Sigmoid colon (tissue), 7 donors: ENCODE results near the gene SNUPN. TPM values are rescaled to one million over a fixed set of nuclear protein-coding genes. Genes with fewer than 3 reads are reported as not detected.

Source experiments
- DNase-seq: peaks from one replicate; pipeline ENCODE4 v3.0.0-alpha.2; 2019
- H3K27ac ChIP-seq, 4 donors: fragments of 200-600 bp; sonication (generic); one replicate each; pipeline ENCODE4 v1.5.1; 2016 to 2019; ENCODE audit warnings: mild to moderate bottlenecking in 1 of 4
- H3K27me3 ChIP-seq, 3 donors: fragments of 200-600 bp; sonication (generic); one replicate each; pipeline ENCODE4 v1.5.1; 2019; ENCODE audit warnings: mild to moderate bottlenecking in 1 of 3
- H3K36me3 ChIP-seq, 4 donors: fragments of 200-600 bp; sonication (generic); one replicate each; pipeline ENCODE4 v1.5.1; 2016 to 2019
- H3K4me1 ChIP-seq, 4 donors: fragments of 200-600 bp; sonication (generic); one replicate each; pipeline ENCODE4 v1.5.1; 2017 to 2019
- H3K4me3 ChIP-seq, 4 donors: fragments of 200-600 bp; sonication (generic); one replicate each; pipeline ENCODE4 v1.5.1; 2017 to 2019; ENCODE audit warnings: mild to moderate bottlenecking in 2 of 4, moderate library complexity in 1 of 4
- H3K9me3 ChIP-seq, 4 donors: fragments of 200-600 bp in 3 of 4; sonication (generic) in 3 of 4; one replicate each; pipeline versions ENCODE4 v1.5.1 to v1.6.1; 2013 to 2019
- CTCF ChIP-seq, 4 experiments: fragments of 450-650 bp in 3 of 4; fragments of 200-600 bp in 1 of 4; IDR thresholded peaks; one replicate each; pipeline ENCODE4 v1.5.1; 2016 to 2019; ENCODE audit warnings: antibody characterized with exemption in 4 of 4, mild to moderate bottlenecking in 3 of 4, moderate library complexity in 2 of 4
- EP300 ChIP-seq, 4 donors: sonication (generic); formaldehyde crosslinking; IDR thresholded peaks; one replicate each; pipeline ENCODE4 v1.6.1; 2017; ENCODE audit warnings: antibody characterized with exemption in 4 of 4
- POLR2A ChIP-seq, 2 donors: fragments of 450-650 bp; IDR thresholded peaks; one replicate each; pipeline ENCODE4 v1.6.1; 2016; ENCODE audit warnings: antibody characterized with exemption in 2 of 2, mild to moderate bottlenecking in 2 of 2, moderate library complexity in 2 of 2
- POLR2AphosphoS5 ChIP-seq, 4 donors: sonication (generic); formaldehyde crosslinking; IDR thresholded peaks; one replicate each; pipeline ENCODE4 v1.6.1; 2017; ENCODE audit warnings: antibody characterized with exemption in 4 of 4
- WGBS, 2 donors: extraction: QIAGEN DNeasy Blood & Tissue Kit; methylation state at CpG; one replicate each; pipeline ENCODE4 v1.1.7; 2013; 5-methylcytosine and 5-hydroxymethylcytosine counted together
- intact Hi-C: fragments of 100-400 bp; cut with DNase I; formaldehyde crosslinking; loops from one replicate; pipeline ENCODE4 v1.15.1; 2023
- polyA plus RNA-seq, 3 donors: library from polyadenylated mRNA; stranded (reverse); fragments of 200-250 nt; gene quantifications; one replicate each; pipeline ENCODE4 v1.2.3, GENCODE V29; 2013
- total RNA-seq, 4 donors: library from RNA; depleted of rRNA; stranded (reverse); fragments of >200 nt; gene quantifications; one replicate each; pipeline ENCODE4 v1.1.0, GENCODE V29; 2016
- donor health status: healthy with polysubstance abuse.
- donor health status: Bipolar disorder and iron deficiency.
- donor health status: healthy.

Gene SNUPN
- total and polyA plus RNA-seq, 7 donors, result 15.3 to 28.6 (median 21.6) TPM

DNA sequence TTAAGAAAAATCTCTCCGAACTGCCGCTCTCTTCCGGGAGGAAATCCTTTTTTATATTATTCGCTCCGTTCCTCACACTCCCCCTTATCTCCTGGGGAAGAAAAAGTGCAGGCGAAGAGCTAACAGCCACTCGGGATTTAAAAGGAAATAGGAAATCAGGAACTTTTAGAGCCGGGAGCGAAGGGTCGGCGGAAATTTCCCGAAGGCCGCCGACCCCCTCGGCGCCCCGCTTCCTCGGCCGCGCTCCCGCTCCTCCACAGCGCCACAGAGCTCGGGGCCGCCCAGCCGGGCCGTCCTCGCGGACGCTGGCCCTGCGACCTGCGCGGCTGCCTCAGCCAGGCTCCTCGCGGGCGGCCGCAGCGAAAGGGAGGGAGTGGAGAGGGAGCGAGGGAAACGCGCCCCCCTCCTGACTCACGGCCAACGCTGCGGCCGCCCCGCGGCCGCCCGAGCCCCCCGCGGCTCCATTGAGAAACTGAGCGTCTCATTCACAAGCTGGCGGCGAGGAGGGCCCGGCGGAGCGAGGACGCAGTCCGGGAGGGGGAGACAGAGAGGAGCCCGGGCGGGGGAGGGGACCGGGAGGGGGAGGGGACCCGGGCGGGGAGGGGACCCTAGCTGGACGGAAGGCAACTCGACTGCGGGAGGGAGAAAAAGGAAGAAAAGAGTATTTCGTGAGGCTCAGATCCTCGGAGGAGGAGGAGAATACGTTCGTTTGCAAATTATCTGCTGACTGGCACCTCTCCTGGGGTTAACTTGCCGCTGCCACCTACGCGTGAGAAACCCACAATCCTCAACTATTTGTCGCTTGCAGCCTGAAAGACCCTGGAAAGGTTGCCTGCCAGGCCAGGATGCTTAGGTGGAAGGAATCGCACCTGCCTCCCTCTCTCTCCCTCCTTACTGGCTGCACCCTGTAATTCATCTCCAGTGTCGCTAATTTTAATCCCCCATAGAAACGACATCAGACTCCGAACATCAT, 46.3 kb downstream of the SNUPN start, which contains the start of gene PTPN9:
Gene PTPN9, minus strand, starts transcription at position 368 of the 973 bp plus-strand sequence. CDS start 539 bp downstream, outside the sequence.
- intact Hi-C loops, result loop anchor here (2.0 to 10.0 kb wide), 3 partner anchors 46 to 214 kb away; partner anchors contain the start of genes MAN2C1, SIN3A and SNUPN
- TF ChIP-seq CTCF (IDR thresholded peaks at IDR 0.05), result peak in 2 of 4 experiments; percentile 16 to 64
- TF ChIP-seq POLR2A (IDR thresholded peaks at IDR 0.05), result peak in 1 of 2 donors; percentile 13
- TF ChIP-seq EP300 (IDR thresholded peaks at IDR 0.05), result no peak
- peak; percentile 9 to 69 (median 49) for TF ChIP-seq POLR2AphosphoS5 (IDR thresholded peaks at IDR 0.05)
- 1% methylated on average over 78 of the region's 78 CpGs for WGBS, 2 donors
- Histone ChIP-seq H3K4me1 (peaks cover 0 to 29% (median 23%) of the 10 kb centered on the region in 4 donors), H3K27ac (peak within 1 kb of the TSS; percentile 89 to 92 (median 92)), H3K4me3 (peak within 1 kb of the TSS; percentile 59 to 99 (median 94)), H3K9me3 (no peaks in the 10 kb centered on the region), H3K27me3 (no peaks in the 10 kb centered on the region), H3K36me3 (no peaks in the 10 kb centered on the region)
- DNase-seq, result peak; percentile 88

DNA sequence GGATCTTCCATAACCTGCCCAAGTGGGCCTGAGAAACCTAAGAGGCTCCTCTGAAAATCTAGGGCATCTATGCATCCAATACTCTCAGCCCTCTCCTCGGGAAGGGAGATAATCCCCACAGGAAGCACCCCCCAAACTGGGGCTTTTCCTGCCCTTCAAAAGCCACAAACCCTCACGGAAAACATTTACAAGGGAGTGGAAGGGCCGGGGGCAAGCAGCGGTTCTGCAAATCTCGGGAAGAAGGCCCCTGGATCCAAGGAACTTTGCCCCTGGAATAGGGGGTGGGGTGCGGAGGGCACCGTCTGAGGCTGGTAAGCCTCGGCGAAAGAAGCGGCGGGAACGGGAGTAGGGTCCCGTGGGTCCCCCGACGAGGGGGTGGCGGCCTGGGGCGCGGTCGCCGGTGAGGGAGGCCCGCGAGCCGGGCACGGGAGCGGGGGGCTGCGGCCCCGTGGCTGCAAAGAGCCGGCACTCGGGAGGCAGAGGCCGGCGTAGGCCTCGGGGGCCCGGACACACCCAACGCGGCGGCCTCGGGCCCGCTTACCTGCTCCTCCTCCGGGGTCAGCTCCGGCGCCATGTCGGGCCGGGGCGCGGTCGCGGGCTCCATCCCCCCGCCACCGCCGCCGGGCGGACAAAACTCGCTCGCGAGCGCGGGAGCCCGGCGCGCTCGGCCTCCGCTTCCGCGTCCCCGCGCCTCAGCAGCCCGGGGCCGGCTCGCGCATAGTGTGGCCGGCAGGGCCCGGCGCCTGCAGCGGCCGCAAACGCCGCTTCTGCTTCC, 47.2 kb downstream of the SNUPN start:
- Histone ChIP-seq H3K27ac (peak overlapping the region; percentile 89 to 92 (median 92)), H3K36me3 (no peaks in the 10 kb centered on the region), H3K4me3 (peak overlapping the region; percentile 59 to 99 (median 94)), H3K9me3 (no peaks in the 10 kb centered on the region), H3K27me3 (no peaks in the 10 kb centered on the region), H3K4me1 (peaks cover 0 to 23% (median 17%) of the 10 kb centered on the region in 4 donors)
- WGBS, 2 donors, result 1% methylated on average over 77 of the region's 77 CpGs
- intact Hi-C loops, result loop anchor here (2.0 to 10.0 kb wide), 3 partner anchors 46 to 214 kb away; partner anchors contain the start of genes MAN2C1, SIN3A and SNUPN
- DNase-seq, result no peak
- TF ChIP-seq POLR2AphosphoS5 (IDR thresholded peaks at IDR 0.05), result no peak
- TF ChIP-seq CTCF (IDR thresholded peaks at IDR 0.05), result no peak
- no peak for TF ChIP-seq POLR2A (IDR thresholded peaks at IDR 0.05)
- no peak for TF ChIP-seq EP300 (IDR thresholded peaks at IDR 0.05)

GRCh38 chr15:75577401-75578172, 47.9 kb downstream of the SNUPN start:
- TF ChIP-seq CTCF (IDR thresholded peaks at IDR 0.05) (no peak), EP300 (IDR thresholded peaks at IDR 0.05) (no peak), POLR2AphosphoS5 (IDR thresholded peaks at IDR 0.05) (peak in 3 of 4 donors; percentile 15 to 27 (median 21)), POLR2A (IDR thresholded peaks at IDR 0.05) (no peak)
- Histone ChIP-seq H3K4me3 (peak overlapping the region; percentile 59 to 99 (median 94)), H3K27ac (peak overlapping the region; percentile 89 to 92 (median 92)), H3K9me3 (no peaks in the 10 kb centered on the region), H3K27me3 (no peaks in the 10 kb centered on the region), H3K4me1 (peaks cover 0 to 23% (median 17%) of the 10 kb centered on the region in 4 donors), H3K36me3 (no peaks in the 10 kb centered on the region)
- intact Hi-C loops, result loop anchor here (2.0 to 10.0 kb wide), 4 partner anchors 45 to 213 kb away; partner anchors contain the start of genes MAN2C1, SIN3A and SNUPN
- DNase-seq, result peak; percentile 66
- 7 to 11% methylated on average over 13 of the region's 13 CpGs for WGBS, 2 donors
